KOPT-K1 (cell line): ENCODE measurements around the gene PAQR6.

ENCODE experiments used
- H3K27ac ChIP-seq: fragments of 200-600 bp; sonication (generic); 2 replicates; pipeline ENCODE4 v1.5.1; 2016; ENCODE audit warnings: antibody characterized with exemption, mild to moderate bottlenecking, low read depth, low read length; ENCODE audit not compliant: poor library complexity, severe bottlenecking
- H3K36me3 ChIP-seq: fragments of 200-600 bp; sonication (generic); 2 replicates; pipeline ENCODE4 v1.5.1; 2017; ENCODE audit warnings: antibody characterized with exemption, mild to moderate bottlenecking, low read length, moderate library complexity; ENCODE audit not compliant: insufficient read depth
- H3K9me3 ChIP-seq: fragments of 200-600 bp; sonication (generic); 2 replicates; pipeline ENCODE4 v1.5.1; 2017; ENCODE audit warnings: antibody characterized with exemption, low read length, mild to moderate bottlenecking; ENCODE audit not compliant: insufficient read depth, poor library complexity, severe bottlenecking

The PAQR6 gene

DNA sequence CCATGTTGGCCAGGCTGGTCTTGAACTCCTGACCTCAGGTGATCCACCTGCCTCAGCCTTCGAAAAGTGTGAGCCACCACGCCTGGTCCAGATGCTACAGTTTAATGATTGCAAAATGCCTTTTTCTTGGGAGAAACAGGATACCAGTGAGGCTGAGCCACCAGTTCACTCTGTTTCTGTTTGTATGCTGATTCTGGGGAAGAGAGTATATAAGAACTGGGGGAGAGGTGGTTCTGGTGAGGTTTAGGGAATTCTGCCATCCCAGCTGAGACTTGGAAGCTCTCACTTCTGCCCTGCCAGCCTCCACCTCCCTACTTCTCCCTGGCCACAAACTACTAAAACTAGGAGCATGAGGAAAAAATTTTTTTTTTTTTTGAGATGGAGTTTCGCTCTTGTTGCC lies 43.2 kb downstream of the PAQR6 start:
- no peaks in the 10 kb centered on the region for H3K9me3 ChIP-seq
- H3K36me3 ChIP-seq, result peaks cover 95% of the 10 kb centered on the region
- H3K27ac ChIP-seq, result no peak overlapping the region

DNA sequence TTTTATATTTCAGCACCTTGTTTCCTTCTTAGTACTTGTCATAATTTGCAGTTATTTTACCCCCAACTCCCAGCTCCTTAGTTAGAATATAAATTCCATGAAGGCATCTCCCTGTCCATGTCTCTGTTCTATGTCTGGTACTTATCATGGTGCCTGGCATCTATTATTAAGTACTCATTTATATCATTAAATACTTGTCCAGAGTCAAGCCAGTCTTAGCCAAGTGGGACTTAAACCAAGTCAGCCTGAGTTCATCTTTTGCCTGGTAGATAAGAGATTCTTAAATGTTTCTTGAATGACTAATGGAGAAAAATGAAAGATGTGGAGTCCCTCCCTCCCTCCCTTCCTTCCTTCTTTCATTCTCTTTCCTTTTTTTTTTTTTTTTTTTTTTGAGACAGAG lies 44.5 kb downstream of the PAQR6 start:
- Histone ChIP-seq H3K9me3 (no peaks in the 10 kb centered on the region), H3K36me3 (peaks cover 88% of the 10 kb centered on the region), H3K27ac (no peak overlapping the region)

DNA sequence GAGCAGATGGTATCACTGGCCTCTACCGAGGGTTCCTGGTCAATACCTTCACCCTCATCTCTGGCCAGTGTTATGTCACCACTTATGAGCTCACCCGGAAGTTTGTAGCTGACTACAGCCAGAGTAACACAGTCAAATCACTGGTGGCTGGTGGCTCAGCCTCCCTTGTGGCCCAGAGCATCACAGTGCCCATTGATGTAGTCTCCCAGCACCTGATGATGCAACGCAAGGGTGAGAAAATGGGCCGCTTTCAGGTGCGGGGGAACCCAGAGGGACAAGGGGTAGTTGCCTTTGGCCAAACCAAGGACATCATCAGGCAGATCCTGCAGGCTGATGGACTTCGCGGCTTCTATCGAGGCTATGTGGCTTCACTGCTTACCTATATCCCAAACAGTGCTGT lies 47.8 kb downstream of the PAQR6 start:
- H3K9me3 ChIP-seq, result no peaks in the 10 kb centered on the region
- H3K36me3 ChIP-seq, result peaks cover 77% of the 10 kb centered on the region

DNA sequence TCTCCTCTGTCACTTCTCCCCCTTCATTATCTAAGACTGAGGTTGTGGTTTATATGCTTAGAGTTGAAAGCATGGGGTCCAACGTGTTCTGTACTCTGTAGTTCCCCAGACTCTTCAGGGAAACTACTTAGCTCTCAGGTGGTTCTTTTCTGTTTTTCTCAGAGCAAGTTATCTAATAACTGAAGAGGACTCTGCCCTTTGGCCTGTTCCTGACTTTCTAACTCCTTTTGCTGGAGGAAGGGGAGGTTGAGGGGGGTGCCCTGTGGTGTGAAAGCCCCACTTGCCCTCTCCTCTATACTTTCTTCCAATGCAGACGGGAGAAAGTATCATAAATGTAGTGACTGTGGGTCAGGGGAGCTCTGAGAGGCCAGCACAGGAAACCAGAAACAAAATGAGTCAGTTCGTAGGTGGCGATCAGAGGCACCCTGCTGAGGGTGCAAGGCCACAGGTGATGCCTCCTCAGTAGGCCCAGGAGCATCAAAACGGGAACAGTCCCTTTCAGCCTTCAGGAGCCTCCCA lies 49.0 kb downstream of the PAQR6 start:
- Histone ChIP-seq H3K36me3 (peaks cover 66% of the 10 kb centered on the region), H3K27ac (peak overlapping the region; percentile 65), H3K9me3 (no peaks in the 10 kb centered on the region)

More for the DNA sequence above, 47.8 kb downstream of the PAQR6 start:
- H3K27ac ChIP-seq, result no peak overlapping the region

- H3K27ac ChIP-seq, result no peak overlapping the region
- no peaks in the 10 kb centered on the region for H3K9me3 ChIP-seq
- H3K36me3 ChIP-seq, result peaks cover 46% of the 10 kb centered on the region
These were observed 51.4 kb downstream of the PAQR6 start for GRCh38 chr1:156196445-156196844.

DNA sequence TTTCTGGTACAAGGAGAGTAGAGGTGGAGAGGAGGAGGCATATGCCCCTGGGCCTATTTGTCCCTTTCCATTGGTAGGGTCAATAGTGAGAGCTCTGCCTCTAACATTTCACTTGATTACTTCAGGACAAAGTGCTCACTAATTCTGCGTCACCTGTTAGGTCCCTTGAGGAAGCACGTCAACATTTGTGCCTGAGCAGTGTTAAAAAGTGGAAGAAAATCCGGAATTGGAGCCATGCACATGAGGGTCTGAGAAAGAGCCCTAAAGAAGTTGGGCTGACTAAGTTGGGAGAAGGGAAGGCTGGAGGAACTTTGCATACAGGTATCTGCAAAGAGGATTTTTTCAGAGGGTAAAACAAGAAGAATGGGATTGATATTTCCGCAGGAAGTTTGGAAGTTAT lies 52.0 kb downstream of the PAQR6 start:
- Histone ChIP-seq H3K27ac (no peak overlapping the region), H3K9me3 (no peaks in the 10 kb centered on the region), H3K36me3 (peaks cover 40% of the 10 kb centered on the region)

- Histone ChIP-seq H3K27ac (peak overlapping the region; percentile 89), H3K36me3 (peaks cover 24% of the 10 kb centered on the region), H3K9me3 (peaks cover 2% of the 10 kb centered on the region)
These were observed 53.6 kb downstream of the PAQR6 start for GRCh38 chr1:156194300-156194652.

DNA sequence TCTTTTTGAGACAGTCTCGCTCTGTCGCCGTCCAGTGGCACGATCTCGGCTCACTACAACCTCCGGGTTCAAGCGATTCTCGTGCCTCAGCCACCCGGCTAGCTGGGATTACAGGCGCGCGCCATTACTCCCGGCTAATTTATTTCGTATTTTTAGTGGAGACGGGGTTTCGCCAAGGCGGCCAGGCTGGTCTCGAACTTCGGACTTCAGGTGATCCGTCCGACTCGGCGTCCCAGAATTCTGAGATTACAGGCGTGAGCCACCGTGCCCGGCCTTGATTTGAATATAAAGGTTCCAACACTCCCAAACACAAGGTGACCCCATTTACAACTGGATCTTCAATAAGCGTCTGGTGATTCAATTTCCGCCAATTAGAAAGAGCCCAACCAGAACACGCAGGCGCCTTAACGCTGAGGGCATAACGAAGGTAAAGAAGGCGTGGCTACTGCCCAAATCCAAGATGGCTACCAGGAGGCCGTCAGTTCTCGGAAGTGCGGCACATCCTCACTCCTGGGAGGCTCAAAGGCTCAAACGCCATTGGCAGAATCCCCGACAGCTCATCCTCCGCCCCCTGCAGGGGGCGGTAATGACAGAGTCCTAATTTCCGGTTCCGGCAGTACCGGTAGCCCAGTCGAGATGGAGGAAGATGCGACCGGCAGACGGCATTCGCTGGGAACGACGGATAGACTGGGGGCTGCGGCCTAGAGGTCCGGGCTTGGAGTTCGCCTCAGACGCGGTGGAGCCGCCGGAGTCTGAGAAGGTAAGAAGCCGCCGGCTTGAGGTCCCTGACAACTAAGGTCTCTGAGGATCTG lies 54.2 kb downstream of the PAQR6 start, which contains the start of gene SLC25A44:
Gene SLC25A44, plus strand, starts transcription at position 617 of the 812 bp plus-strand sequence. CDS start 5,744 bp downstream, outside the sequence.
- peak within 1 kb of the TSS; percentile 89 for H3K27ac ChIP-seq
- peaks cover 21% of the 10 kb centered on the region for H3K36me3 ChIP-seq
- H3K9me3 ChIP-seq, result peaks cover 8% of the 10 kb centered on the region
